ENCODE data around the gene AGTPBP1. TPM values are rescaled to one million over a fixed set of nuclear protein-coding genes. Genes with fewer than 3 reads are reported as not detected.

The AGTPBP1 gene
- total and polyA plus RNA-seq, 9 of the 15 experiments (the other 6 are each of a cell fraction or from before 2014, with no cell fraction given) = 1.4 to 7.9 (median 4.6) TPM

- TF ChIP-seq HNRNPUL1 (IDR thresholded peaks at IDR 0.05; ENCODE audit: low read length) = no peak
- peak; percentile 88; the same call in 1 of the 2 replicates for TF ChIP-seq ESRRA (IDR thresholded peaks at IDR 0.05; ENCODE audit: borderline replicate concordance, low read depth)
- no peak for TF ChIP-seq ZBTB26 (CRISPR knock-in tag; IDR thresholded peaks at IDR 0.05)
- TF ChIP-seq ILK (tag; IDR thresholded peaks at IDR 0.05; ENCODE audit: borderline replicate concordance, low read depth) = no peak
- no peak for TF ChIP-seq NBN (IDR thresholded peaks at IDR 0.05; ENCODE audit: low read depth)
- TF ChIP-seq SMAD2 (IDR thresholded peaks at IDR 0.05; ENCODE audit: low read depth, low read length) = no peak
- TF ChIP-seq CHD1 (IDR thresholded peaks at IDR 0.05; ENCODE audit: low read length) = no peak
- TF ChIP-seq ZMIZ1 (IDR thresholded peaks at IDR 0.05; ENCODE audit: low read depth in 2 of 2, low read length in 2 of 2) = no peak
- TF ChIP-seq JUN (IDR thresholded peaks at IDR 0.05; ENCODE audit: borderline replicate concordance, low read depth, low read length) = no peak
- TF ChIP-seq JUN (CRISPR knock-in tag; IDR thresholded peaks at IDR 0.05; ENCODE audit: borderline replicate concordance) = no peak
- TF ChIP-seq KLF1 (tag; IDR thresholded peaks at IDR 0.05) = 0 out of 2 replicates have a peak, but pooled peaks have one; percentile 18
- no peak for TF ChIP-seq ZNF175 (CRISPR knock-in tag; IDR thresholded peaks at IDR 0.05; ENCODE audit: low read depth)
- no peak for TF ChIP-seq ZNF655 (CRISPR knock-in tag; IDR thresholded peaks at IDR 0.05)
- no peak for TF ChIP-seq NR2F6 (CRISPR knock-in tag; IDR thresholded peaks at IDR 0.05)
- no peak for TF ChIP-seq ETS2 (tag; IDR thresholded peaks at IDR 0.05; ENCODE audit: borderline replicate concordance, poor library complexity, severe bottlenecking)
- TF ChIP-seq CC2D1A (IDR thresholded peaks at IDR 0.05) = no peak
- 0 out of 2 replicates have a peak, but pooled peaks have one; percentile 30 for TF ChIP-seq SMAD3 (CRISPR knock-in tag; conservative IDR thresholded peaks at IDR 0.05)
- TF ChIP-seq TAF15 (IDR thresholded peaks at IDR 0.05; ENCODE audit: low read depth, low read length) = no peak
- TF ChIP-seq BCL6 (CRISPR knock-in tag; IDR thresholded peaks at IDR 0.05) = no peak
- no peak for TF ChIP-seq SIN3A (IDR thresholded peaks at IDR 0.05; ENCODE audit: borderline replicate concordance in 2 of 2, control insufficient read depth in 1 of 2, low read depth in 2 of 2, low read length in 2 of 2)
- no peak for TF ChIP-seq TEAD2 (tag; IDR thresholded peaks at IDR 0.05)
- peak in 1 of 2 experiments; percentile 62; a peak in 2 of 4 replicates for TF ChIP-seq HDAC1 (IDR thresholded peaks at IDR 0.05)
- TF ChIP-seq HDAC2 (IDR thresholded peaks at IDR 0.05) = peak; percentile 36; the same call in 1 of the 2 replicates
These were observed 1.7 kb upstream of the AGTPBP1 start (continued) for GRCh38 chr9:85743275-85744128.

All from K562 (cell line).